Vagina (tissue), 2 donors: ENCODE data around the gene ATP6V0B. TPM values are rescaled to one million over a fixed set of nuclear protein-coding genes. Genes with fewer than 3 reads are reported as not detected.

Experiments used
- DNase-seq, 2 donors: peaks; one replicate each; pipeline ENCODE4 v3.0.0-alpha.2; 2017; ENCODE audit errors: extremely low spot score in 2 of 2
- H3K27ac ChIP-seq: fragments of 200-600 bp; sonication (generic); one replicate; pipeline ENCODE4 v1.5.1; 2019
- H3K27me3 ChIP-seq: fragments of 200-600 bp; sonication (generic); one replicate; pipeline ENCODE4 v1.5.1; 2019
- H3K36me3 ChIP-seq, 2 donors: fragments of 200-600 bp; sonication (generic); one replicate each; pipeline ENCODE4 v1.5.1; 2017 to 2019
- H3K4me1 ChIP-seq: fragments of 200-600 bp; sonication (generic); one replicate; pipeline ENCODE4 v1.5.1; 2019
- H3K4me3 ChIP-seq, 2 donors: fragments of 200-600 bp; sonication (generic); 1 replicate in 1 of 2; 2 replicates in 1 of 2; pipeline ENCODE4 v1.5.1; 2016 to 2019
- H3K9me3 ChIP-seq: fragments of 200-600 bp; sonication (generic); one replicate; pipeline ENCODE4 v1.5.1; 2019
- CTCF ChIP-seq, 3 experiments: fragments of 450-650 bp in 2 of 3; fragments of 200-600 bp in 1 of 3; sonication (generic) in 1 of 3; IDR thresholded peaks; one replicate each; pipeline ENCODE4 v1.5.1; 2017 to 2019; ENCODE audit warnings: antibody characterized with exemption in 3 of 3, mild to moderate bottlenecking in 2 of 3, moderate library complexity in 2 of 3
- POLR2A ChIP-seq, 2 donors: fragments of 450-650 bp; IDR thresholded peaks; one replicate each; pipeline ENCODE4 v1.6.1; 2017; ENCODE audit warnings: antibody characterized with exemption in 2 of 2, mild to moderate bottlenecking in 2 of 2, moderate library complexity in 2 of 2
- POLR2AphosphoS5 ChIP-seq, 2 donors: sonication (generic); formaldehyde crosslinking; IDR thresholded peaks; one replicate each; pipeline ENCODE4 v1.9.0; 2017; ENCODE audit warnings: antibody characterized with exemption in 2 of 2, mild to moderate bottlenecking in 2 of 2, low read depth in 1 of 2; ENCODE audit not compliant: insufficient read depth in 1 of 2
- intact Hi-C: fragments of 100-400 bp; cut with DNase I; formaldehyde crosslinking; loops from one replicate; pipeline ENCODE4 v1.15.1; 2023
- total RNA-seq: library from RNA; depleted of rRNA; stranded (reverse); fragments of >200 nt; gene quantifications from one replicate; pipeline ENCODE4 v1.2.3, GENCODE V29; 2016

Gene ATP6V0B
- total RNA-seq, 1 donor from 2014 or later, result 71.5 TPM

- H3K4me1 ChIP-seq, result peaks cover 28% of the 10 kb centered on the region
- H3K27ac ChIP-seq, result no peak overlapping the region
- H3K27me3 ChIP-seq, result no peaks in the 10 kb centered on the region
- H3K4me3 ChIP-seq, result no peak overlapping the region
- intact Hi-C loops, result no loop called here
- H3K36me3 ChIP-seq, result peaks cover 0 to 12% of the 10 kb centered on the region in 2 donors
- DNase-seq, result no peak
- H3K9me3 ChIP-seq, result no peaks in the 10 kb centered on the region
- TF ChIP-seq CTCF (IDR thresholded peaks at IDR 0.05), result no peak
- TF ChIP-seq POLR2A (IDR thresholded peaks at IDR 0.05), result no peak
- no peak for TF ChIP-seq POLR2AphosphoS5 (IDR thresholded peaks at IDR 0.05; ENCODE audit: insufficient read depth in 1 of 2, low read depth in 1 of 2)
These were observed 47.0 kb downstream of the ATP6V0B start for GRCh38 chr1:44021581-44022321.

- no peak overlapping the region for H3K27ac ChIP-seq
- DNase-seq, result no peak
- intact Hi-C loops, result no loop called here
- peaks cover 40% of the 10 kb centered on the region for H3K4me1 ChIP-seq
- H3K4me3 ChIP-seq, result no peak overlapping the region
- H3K9me3 ChIP-seq, result no peaks in the 10 kb centered on the region
- H3K27me3 ChIP-seq, result no peaks in the 10 kb centered on the region
- no peak for TF ChIP-seq CTCF (IDR thresholded peaks at IDR 0.05)
- TF ChIP-seq POLR2AphosphoS5 (IDR thresholded peaks at IDR 0.05; ENCODE audit: insufficient read depth in 1 of 2, low read depth in 1 of 2), result no peak
- no peak for TF ChIP-seq POLR2A (IDR thresholded peaks at IDR 0.05)
- peaks cover 0 to 12% of the 10 kb centered on the region in 2 donors for H3K36me3 ChIP-seq
These were observed 49.5 kb downstream of the ATP6V0B start for GRCh38 chr1:44024031-44024902.

GRCh38 chr1:44024903-44025525 is 50.3 kb downstream of the ATP6V0B start:
- no peak overlapping the region for H3K4me3 ChIP-seq
- DNase-seq, result no peak
- peaks cover 37% of the 10 kb centered on the region for H3K4me1 ChIP-seq
- no peaks in the 10 kb centered on the region for H3K27me3 ChIP-seq
- TF ChIP-seq POLR2A (IDR thresholded peaks at IDR 0.05) (no peak), POLR2AphosphoS5 (IDR thresholded peaks at IDR 0.05; ENCODE audit: insufficient read depth in 1 of 2, low read depth in 1 of 2) (no peak), CTCF (IDR thresholded peaks at IDR 0.05) (no peak)
- peaks cover 0 to 12% of the 10 kb centered on the region in 2 donors for H3K36me3 ChIP-seq
- no peaks in the 10 kb centered on the region for H3K9me3 ChIP-seq
- H3K27ac ChIP-seq, result no peak overlapping the region
- intact Hi-C loops, result no loop called here

GRCh38 chr1:44025816-44026215 is 51.1 kb downstream of the ATP6V0B start:
- H3K27ac ChIP-seq, result peak overlapping the region; percentile 16

GRCh38 chr1:44027320-44027719 is 52.6 kb downstream of the ATP6V0B start:
- no peak overlapping the region for H3K4me3 ChIP-seq
- H3K27me3 ChIP-seq, result no peaks in the 10 kb centered on the region
- H3K4me1 ChIP-seq, result peaks cover 28% of the 10 kb centered on the region
- peaks cover 0 to 5% of the 10 kb centered on the region in 2 donors for H3K36me3 ChIP-seq
- intact Hi-C loops, result no loop called here
- TF ChIP-seq CTCF (IDR thresholded peaks at IDR 0.05), result no peak
- no peak for TF ChIP-seq POLR2A (IDR thresholded peaks at IDR 0.05)
- TF ChIP-seq POLR2AphosphoS5 (IDR thresholded peaks at IDR 0.05; ENCODE audit: insufficient read depth in 1 of 2, low read depth in 1 of 2), result no peak
- DNase-seq, result no peak
- H3K27ac ChIP-seq, result no peak overlapping the region
- no peaks in the 10 kb centered on the region for H3K9me3 ChIP-seq

More at GRCh38 chr1:44025816-44026215, 51.1 kb downstream of the ATP6V0B start:
- Histone ChIP-seq H3K27me3 (no peaks in the 10 kb centered on the region), H3K4me1 (peaks cover 33% of the 10 kb centered on the region), H3K9me3 (no peaks in the 10 kb centered on the region), H3K4me3 (no peak overlapping the region), H3K36me3 (peaks cover 0 to 11% of the 10 kb centered on the region in 2 donors)
- intact Hi-C loops, result no loop called here
- TF ChIP-seq POLR2AphosphoS5 (IDR thresholded peaks at IDR 0.05; ENCODE audit: insufficient read depth in 1 of 2, low read depth in 1 of 2), result no peak
- no peak for DNase-seq
